Measurements from ENCODE around the gene CARD6.
"Not testable (repeated sequence)": the region's sequence is repeated elsewhere in the genome, so short reads cannot be mapped to it uniquely, and the experiment has no call there.

Gene CARD6

DNA sequence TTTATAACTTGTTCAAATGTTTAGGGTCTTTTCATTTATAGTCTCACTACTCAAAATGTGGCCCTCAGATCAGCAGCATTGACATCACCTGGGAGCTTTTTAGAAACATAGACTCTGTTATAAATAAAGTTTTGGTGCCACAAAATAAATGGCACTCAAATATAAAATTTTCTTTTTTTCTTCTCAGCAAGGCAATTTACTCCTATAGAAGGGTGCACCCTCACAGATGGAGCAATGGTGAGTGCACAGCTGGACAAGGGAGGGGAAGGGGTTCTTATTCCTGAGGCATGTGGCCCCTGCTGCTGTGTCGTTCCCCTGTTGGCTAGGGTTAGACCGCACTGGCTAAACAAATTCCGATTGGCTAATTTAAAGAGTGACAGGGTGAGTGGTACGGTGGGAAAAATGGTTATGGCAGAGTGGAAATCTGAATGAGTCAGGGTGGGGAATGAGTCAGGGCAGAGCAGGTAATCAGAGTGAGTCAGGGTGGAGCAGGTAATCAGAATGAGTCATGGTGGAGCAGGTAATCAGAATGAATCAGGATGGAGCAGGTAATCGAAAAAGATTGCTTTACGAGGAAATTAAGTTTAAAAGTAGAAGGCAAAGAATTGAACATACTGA, 36.3 kb downstream of the CARD6 start:
- DNase-seq = no peak

DNA sequence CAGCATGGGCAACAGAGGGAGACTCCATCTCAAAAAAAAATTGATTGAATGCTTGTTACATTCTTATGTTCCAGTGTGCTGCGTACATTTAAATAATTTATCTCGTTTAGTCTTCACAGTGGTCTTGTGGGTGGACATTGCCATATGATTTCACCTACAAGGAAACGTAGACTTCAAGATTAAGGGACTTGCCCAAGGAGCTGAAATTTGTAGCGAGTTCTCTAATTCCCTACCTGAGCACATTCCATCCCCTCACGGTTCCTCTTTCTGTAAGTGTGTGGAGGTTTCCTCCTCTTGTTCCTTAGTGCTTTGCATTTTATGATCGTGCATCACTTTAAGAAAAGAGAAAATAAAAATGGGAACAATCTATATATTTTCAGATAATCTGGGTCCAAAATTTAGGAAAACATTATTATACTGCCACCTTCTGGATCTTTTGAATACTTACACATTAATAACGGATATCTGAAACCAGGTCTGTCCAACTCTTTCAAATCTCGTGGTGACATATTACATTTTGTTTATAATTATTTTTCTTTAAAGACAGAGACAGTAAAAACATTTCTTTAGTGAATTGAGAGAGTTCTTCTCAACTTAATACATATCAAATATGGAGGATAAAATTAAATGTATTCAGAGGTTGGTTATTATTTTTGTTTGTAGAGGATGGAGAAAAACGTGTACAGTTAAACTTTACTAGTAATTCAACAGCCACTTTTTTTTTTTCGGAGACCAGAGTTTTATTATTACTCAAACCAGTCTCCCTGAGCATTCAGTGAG, 38.2 kb downstream of the CARD6 start:
- DNase-seq = peak; percentile 55

DNA sequence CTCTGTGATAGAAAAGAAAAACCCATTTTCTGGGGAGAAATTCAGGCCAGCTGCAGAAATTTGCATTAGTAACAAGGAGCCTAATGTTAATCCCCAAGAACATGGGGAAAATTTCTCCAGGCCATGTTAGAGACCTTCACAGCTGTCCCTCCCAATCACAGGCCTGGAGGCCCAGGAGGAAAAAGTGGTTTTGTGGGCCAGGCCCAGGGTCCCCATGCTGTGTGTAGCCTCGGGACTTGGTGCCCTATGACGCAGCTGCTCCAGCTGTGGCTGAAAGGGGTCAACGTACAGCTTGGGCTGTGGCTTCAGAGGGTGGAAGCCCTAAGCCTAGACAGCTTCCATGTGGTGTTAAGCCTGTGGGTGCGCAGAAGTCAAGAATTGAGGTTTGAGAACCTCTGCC, 41.1 kb downstream of the CARD6 start:
- DNase-seq = no peak

GRCh38 chr5:40883051-40883450, 41.9 kb downstream of the CARD6 start:
- not testable (repeated sequence) for DNase-seq

DNA sequence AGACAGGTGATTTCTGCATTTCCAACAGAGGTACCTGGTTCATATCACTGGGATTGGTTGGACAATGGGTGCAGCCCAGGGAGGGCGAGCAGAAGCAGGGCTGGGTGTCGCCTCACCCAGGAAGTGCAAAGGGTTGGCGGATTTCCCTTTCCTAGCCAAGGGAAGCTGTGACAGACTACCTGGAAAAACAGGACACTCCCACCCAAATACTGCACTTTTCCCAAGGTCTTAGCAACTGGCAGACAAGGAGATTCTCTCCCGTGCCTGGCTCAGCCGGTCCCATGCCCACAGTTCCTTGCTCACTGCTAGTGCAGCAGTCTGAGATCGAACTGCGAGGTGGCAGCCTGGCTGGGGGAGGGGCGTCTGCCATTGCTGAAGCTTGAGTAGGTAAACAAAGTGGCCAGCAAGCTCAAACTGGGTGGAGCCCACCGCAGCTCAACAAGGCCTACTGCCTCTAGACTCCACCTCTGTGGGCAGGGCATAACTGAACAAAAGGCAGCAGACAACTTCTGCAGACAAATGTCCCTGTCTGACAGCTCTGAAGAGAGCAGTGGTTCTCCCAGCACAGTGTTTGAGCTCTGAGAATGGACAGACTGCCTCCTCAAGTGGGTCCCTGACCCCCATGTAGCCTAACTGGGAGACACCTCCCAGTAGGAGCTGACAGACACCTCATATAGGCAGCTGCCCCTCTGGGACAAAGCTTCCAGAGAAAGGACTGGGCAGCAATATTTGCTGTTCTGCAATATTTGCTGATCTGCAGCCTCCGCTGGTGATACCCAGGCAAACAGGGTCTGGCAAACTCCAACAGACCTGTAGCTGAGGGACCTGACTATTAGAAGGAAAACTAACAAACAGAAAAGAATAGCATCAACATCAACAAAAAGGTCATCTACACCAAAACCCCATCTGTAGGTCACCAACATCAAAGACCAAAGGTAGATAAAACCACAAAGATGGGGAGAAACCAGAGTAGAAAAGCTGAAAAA, 54.6 kb downstream of the CARD6 start:
- DNase-seq = not testable (repeated sequence)

GRCh38 chr5:40904205-40904993, 63.2 kb downstream of the CARD6 start:
- peak; percentile 44 for DNase-seq

DNA sequence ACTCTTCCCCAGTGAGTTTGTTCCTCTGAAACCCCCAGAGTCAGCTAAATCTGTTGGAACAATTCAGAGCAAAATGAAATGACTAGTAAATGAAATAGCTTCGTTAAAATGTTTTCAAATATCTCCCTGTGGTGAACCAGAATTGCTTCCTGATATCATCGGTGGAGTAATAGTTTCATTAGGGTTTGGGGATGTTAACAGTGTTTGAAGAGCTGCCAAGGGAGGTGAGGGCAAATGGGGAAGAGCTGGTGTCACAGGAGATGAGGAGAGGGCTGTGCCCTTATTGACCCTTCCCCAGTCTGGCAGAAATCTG, 63.8 kb downstream of the CARD6 start:
- DNase-seq = no peak

DNA sequence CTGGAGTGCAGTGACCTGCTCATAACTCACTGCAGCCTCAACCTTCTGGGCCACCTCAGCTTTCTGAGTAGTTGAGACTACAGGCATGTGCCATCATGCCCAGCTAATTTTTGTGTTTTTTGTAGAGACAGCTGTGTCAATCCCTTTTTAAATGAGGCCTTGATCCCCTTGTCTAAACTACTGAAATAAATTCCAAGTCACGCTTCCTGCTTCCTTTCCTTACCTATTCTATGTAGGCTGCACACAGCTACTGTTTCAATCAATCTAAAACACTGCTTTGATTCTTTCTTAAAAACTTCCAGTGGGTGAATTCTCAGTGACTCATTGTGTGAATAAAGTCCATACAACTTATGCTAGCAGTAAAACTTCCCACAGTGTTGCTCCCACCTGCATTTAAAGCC, 65.2 kb downstream of the CARD6 start:
- no peak for DNase-seq

- DNase-seq = no peak
These were observed 68.1 kb downstream of the CARD6 start, which contains the start of gene C7 for GRCh38 chr5:40909264-40909663. Gene C7, plus strand, starts transcription at chr5:40909497. Its CDS starts 114 bp downstream, at chr5:40909611.

GRCh38 chr5:40909723-40910122, 68.6 kb downstream of the CARD6 start:
- DNase-seq = no peak
